Testis (tissue), 3 donors: ENCODE measurements around the gene ADAMTS6. TPM values are rescaled to one million over a fixed set of nuclear protein-coding genes. Genes with fewer than 3 reads are reported as not detected.
A peak's percentile ranks its signal among the peaks of the same experiment; 100 is the strongest.
"Not testable (repeated sequence)": the region's sequence is repeated elsewhere in the genome, so short reads cannot be mapped to it uniquely, and the experiment has no call there.

ENCODE experiments used
- DNase-seq: peaks from one replicate; pipeline ENCODE4 v3.0.0-alpha.2; 2019
- H3K27ac ChIP-seq, 2 donors: fragments of 200-600 bp; sonication (generic); one replicate each; pipeline ENCODE4 v1.5.1; 2019
- H3K27me3 ChIP-seq: fragments of 200-600 bp; sonication (generic); one replicate; pipeline ENCODE4 v1.5.1; 2019
- H3K36me3 ChIP-seq: fragments of 200-600 bp; sonication (generic); one replicate; pipeline ENCODE4 v1.5.1; 2017; ENCODE audit warnings: low read depth; ENCODE audit errors: missing control alignments
- H3K4me1 ChIP-seq: fragments of 200-600 bp; sonication (generic); one replicate; pipeline ENCODE4 v1.5.1; 2019
- H3K4me3 ChIP-seq, 2 donors: fragments of 200-600 bp; sonication (generic); one replicate each; pipeline ENCODE4 v1.5.1; 2017 to 2019
- H3K9me3 ChIP-seq: fragments of 200-600 bp; sonication (generic); one replicate; pipeline ENCODE4 v1.5.1; 2017
- POLR2A ChIP-seq: fragments of 450-650 bp; IDR thresholded peaks from one replicate; pipeline ENCODE4 v1.6.1; 2017; ENCODE audit warnings: antibody characterized with exemption, mild to moderate bottlenecking, moderate library complexity
- WGBS, 2 donors: methylation state at CpG; one replicate each; pipeline ENCODE4 v1.1.5; 2018; 5-methylcytosine and 5-hydroxymethylcytosine counted together
- intact Hi-C: fragments of 100-400 bp; cut with DNase I; formaldehyde crosslinking; loops from one replicate; pipeline ENCODE4 v1.15.1; 2023; ENCODE audit warnings: low total_unique reads
- polyA plus RNA-seq: library from polyadenylated mRNA; stranded (reverse); fragments of 350-450 nt; fragmentation: Illumina TruSeq; extraction: RNeasy Lipid Tissue Mini Kit (QIAGEN cat#74804); gene quantifications from one replicate; pipeline ENCODE4 v1.2.3, GENCODE V29; 2014; ENCODE audit warnings: low read depth, low replicate concordance; ENCODE audit not compliant: insufficient read depth
- total RNA-seq, 2 donors: library from RNA; depleted of rRNA; stranded (reverse); fragments of >200 nt; gene quantifications; one replicate each; pipeline ENCODE4 v1.2.3, GENCODE V29; 2016
- TF ChIP-seq, protein P1 (sequence below), 3 experiments: fragments of 450-650 bp in 2 of 3; fragments of 200-600 bp in 1 of 3; sonication (generic) in 1 of 3; IDR thresholded peaks; one replicate each; pipeline ENCODE4 v1.5.1; 2016 to 2019; ENCODE audit warnings: antibody characterized with exemption in 3 of 3, mild to moderate bottlenecking in 2 of 3, moderate library complexity in 1 of 3

The ADAMTS6 gene
- total and polyA plus RNA-seq, 3 donors from 2014 or later = 4.1 to 43.1 (median 25.5) TPM

DNA sequence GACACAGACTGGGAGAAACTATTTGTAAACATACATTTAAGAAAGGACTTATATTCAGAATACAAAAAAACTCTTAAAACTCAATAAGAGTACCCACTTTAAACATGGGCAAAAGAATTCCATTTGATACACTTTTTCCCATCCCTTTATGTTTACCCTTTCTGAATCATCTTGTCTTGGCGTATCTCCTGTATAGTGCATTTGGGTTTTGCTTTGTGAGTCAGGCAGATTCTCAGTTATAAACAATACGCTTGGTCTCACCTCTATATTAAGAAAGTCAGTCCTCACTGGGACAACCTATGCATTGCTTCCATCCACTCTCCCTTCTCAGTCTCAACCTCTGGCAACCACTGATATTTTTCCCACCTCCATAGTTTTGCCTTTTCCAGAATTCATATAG is 27.3 kb upstream of the ADAMTS6 start:
- Histone ChIP-seq H3K4me1 (no peaks in the 10 kb centered on the region), H3K9me3 (no peaks in the 10 kb centered on the region), H3K27me3 (no peaks in the 10 kb centered on the region), H3K4me3 (no peak overlapping the region), H3K27ac (no peak overlapping the region), H3K36me3 (no peaks in the 10 kb centered on the region)
- no peak for DNase-seq
- TF ChIP-seq, protein P1, sequence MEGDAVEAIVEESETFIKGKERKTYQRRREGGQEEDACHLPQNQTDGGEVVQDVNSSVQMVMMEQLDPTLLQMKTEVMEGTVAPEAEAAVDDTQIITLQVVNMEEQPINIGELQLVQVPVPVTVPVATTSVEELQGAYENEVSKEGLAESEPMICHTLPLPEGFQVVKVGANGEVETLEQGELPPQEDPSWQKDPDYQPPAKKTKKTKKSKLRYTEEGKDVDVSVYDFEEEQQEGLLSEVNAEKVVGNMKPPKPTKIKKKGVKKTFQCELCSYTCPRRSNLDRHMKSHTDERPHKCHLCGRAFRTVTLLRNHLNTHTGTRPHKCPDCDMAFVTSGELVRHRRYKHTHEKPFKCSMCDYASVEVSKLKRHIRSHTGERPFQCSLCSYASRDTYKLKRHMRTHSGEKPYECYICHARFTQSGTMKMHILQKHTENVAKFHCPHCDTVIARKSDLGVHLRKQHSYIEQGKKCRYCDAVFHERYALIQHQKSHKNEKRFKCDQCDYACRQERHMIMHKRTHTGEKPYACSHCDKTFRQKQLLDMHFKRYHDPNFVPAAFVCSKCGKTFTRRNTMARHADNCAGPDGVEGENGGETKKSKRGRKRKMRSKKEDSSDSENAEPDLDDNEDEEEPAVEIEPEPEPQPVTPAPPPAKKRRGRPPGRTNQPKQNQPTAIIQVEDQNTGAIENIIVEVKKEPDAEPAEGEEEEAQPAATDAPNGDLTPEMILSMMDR (IDR thresholded peaks at IDR 0.05) = no peak
- TF ChIP-seq POLR2A = no peak
- 94 to 99% methylated on average over 2 of the region's 2 CpGs for WGBS, 2 donors
- intact Hi-C loops = no loop called here

DNA sequence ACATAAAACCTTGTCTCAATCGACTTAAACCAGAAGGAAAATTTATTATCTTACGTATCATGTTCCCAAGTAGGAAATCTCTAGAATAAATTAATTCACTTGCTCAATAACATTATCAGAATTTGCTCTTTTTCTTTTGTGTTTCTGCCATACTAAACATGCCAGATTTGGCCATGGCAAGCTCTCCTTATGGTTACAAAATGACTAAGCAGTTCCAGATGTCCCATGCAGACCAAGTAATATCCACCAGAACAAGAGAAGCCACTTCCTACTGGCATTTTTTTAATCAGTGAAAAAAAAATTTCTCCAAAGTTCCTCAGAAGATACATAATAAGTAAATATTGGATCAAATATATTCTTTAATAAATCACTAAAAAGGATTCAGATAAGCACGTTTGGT is 25.2 kb upstream of the ADAMTS6 start:
- no peak for DNase-seq
- no peaks in the 10 kb centered on the region for H3K36me3 ChIP-seq
- no peak overlapping the region for H3K27ac ChIP-seq
- intact Hi-C loops = no loop called here
- no peaks in the 10 kb centered on the region for H3K27me3 ChIP-seq
- 82 to 85% methylated on average over 3 of the region's 3 CpGs for WGBS, 2 donors
- no peak overlapping the region for H3K4me3 ChIP-seq
- no peaks in the 10 kb centered on the region for H3K4me1 ChIP-seq
- TF ChIP-seq, protein P1 (IDR thresholded peaks at IDR 0.05) = no peak
- no peak for TF ChIP-seq POLR2A
- no peaks in the 10 kb centered on the region for H3K9me3 ChIP-seq

DNA sequence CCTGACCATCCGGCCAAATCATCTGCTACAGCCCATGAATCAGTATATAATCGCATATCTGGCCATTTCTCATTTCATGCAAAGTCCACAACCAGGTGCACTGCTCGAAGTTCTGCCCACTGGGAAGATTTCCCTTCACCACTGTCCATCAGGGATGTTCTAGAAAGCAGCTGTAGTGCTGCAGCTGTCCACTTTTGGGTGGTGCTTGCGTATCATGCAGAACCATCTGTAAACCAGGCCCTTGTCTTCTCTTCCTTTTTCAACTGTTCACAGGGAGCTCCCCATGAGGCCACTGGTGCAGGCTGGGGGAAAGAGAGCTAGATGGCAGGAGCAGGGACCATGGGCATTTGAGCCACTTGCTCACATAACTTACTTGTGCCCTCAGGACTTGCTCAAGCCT is 7.4 kb upstream of the ADAMTS6 start:
- H3K9me3 ChIP-seq = no peaks in the 10 kb centered on the region
- WGBS, 2 donors = 96% methylated on average over 4 of the region's 4 CpGs
- intact Hi-C loops = loop anchor here (10.0 kb wide), 2 partner anchors 524 to 674 kb away; no protein-coding TSS in a partner anchor
- H3K36me3 ChIP-seq = no peaks in the 10 kb centered on the region
- H3K27me3 ChIP-seq = no peaks in the 10 kb centered on the region
- no peak overlapping the region for H3K27ac ChIP-seq
- no peaks in the 10 kb centered on the region for H3K4me1 ChIP-seq
- TF ChIP-seq, protein P1 (IDR thresholded peaks at IDR 0.05) = no peak
- TF ChIP-seq POLR2A = no peak
- DNase-seq = no peak
- H3K4me3 ChIP-seq = no peak overlapping the region

DNA sequence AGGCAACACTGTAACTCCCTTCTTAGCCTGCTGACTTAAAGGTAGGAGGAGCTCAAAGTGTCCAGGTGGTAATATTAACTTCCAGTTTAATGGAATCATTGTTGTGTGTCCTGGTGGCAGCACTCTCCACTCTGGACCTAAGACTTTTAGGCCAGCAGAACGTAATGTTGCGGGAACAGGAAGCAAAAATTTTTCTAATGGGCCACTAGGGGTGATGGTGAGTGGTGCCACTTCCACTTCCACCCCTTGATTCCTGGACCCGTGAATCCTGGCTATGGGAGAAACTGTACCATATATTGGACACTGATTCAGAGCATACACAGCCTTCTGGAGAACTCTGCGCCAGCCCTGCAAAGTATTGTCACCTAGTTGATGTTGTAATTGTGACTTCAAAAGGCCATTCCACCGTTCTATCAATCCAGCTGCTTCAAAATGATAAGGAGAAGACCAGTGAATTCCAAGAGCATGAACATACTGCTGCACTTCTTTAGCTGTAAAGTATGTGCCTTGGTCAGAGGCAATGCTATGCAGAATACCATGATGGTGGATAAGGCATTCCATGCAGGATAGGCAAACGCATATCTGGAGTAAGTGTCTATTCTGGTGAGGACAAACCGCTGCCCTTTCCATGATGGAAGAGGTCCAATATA is 6.4 kb upstream of the ADAMTS6 start:
- not testable (repeated sequence) for H3K36me3 ChIP-seq, H3K4me3 ChIP-seq, DNase-seq, H3K27me3 ChIP-seq, H3K9me3 ChIP-seq, H3K27ac ChIP-seq, H3K4me1 ChIP-seq
- WGBS, 2 donors = 92 to 96% methylated on average over 7 of the region's 7 CpGs
- intact Hi-C loops = loop anchor here (10.0 kb wide), 2 partner anchors 523 to 673 kb away; no protein-coding TSS in a partner anchor

DNA sequence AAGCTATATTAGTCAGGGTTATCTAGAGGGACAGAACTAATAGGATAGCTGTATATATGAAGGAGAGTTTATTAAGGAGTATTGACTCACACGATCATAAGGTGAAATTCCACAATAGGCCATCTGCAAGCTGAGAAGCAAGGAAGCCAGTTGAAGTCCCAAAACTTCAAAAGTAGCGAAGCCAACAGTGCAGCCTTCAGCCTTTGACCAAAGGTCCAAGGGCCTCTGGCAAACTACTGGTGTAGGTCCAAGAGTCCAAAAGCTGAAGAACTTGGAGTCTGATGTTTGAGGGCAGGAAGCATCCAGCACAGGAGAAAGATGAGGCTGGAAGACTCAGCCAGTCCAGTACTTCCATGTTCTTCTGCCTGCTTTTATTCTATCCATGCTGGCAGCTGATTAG is 5.1 kb upstream of the ADAMTS6 start:
- not testable (repeated sequence) for H3K4me1 ChIP-seq, H3K36me3 ChIP-seq, DNase-seq, H3K27me3 ChIP-seq, H3K4me3 ChIP-seq, H3K27ac ChIP-seq, H3K9me3 ChIP-seq
- intact Hi-C loops = loop anchor here (10.0 kb wide), 2 partner anchors 522 to 672 kb away; no protein-coding TSS in a partner anchor
- 94 to 95% methylated on average over 2 of the region's 2 CpGs for WGBS, 2 donors

DNA sequence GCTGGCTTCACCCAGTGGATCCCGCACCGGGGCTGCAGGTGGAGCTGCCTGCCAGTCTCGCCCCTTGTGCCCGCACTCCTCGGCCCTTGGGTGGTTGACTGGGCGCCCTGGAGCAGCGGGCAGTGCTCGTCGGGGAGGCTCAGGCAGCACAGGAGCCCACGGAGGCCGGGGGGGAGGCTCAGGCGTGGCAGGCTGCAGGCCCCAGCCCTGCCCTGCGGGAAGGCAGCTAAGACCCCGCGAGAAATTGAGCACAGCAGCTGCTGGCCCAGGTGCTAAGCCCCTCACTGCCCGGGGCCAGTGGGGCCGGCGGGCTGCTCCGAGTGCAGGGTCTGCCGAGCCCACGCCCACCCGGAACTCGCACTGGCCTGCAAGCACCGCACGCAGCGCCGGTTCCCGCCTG is 3.7 kb upstream of the ADAMTS6 start:
- Histone ChIP-seq H3K27me3 (no peaks in the 10 kb centered on the region), H3K36me3 (no peaks in the 10 kb centered on the region), H3K9me3 (no peaks in the 10 kb centered on the region), H3K4me1 (peaks cover 6% of the 10 kb centered on the region), H3K4me3 (peak overlapping the region; percentile 15 to 36), H3K27ac (no peak overlapping the region)
- no peak for TF ChIP-seq POLR2A
- TF ChIP-seq, protein P1 (IDR thresholded peaks at IDR 0.05) = no peak
- WGBS, 2 donors = 64 to 83% methylated on average over 5 to 27 of the region's 28 CpGs
- no peak for DNase-seq
- intact Hi-C loops = loop anchor here (10.0 kb wide), 2 partner anchors 521 to 671 kb away; no protein-coding TSS in a partner anchor
